NCI-H1048 (cell line): ENCODE measurements around the gene SPINK4.

Source experiments
- DNase-seq: peaks from one replicate; lab custom pipeline; 2025; lab: John Stamatoyannopoulos, UW

The SPINK4 gene

GRCh38 chr9:33229359-33230114 lies 10.4 kb upstream of the SPINK4 start:
- DNase-seq: no peak

DNA sequence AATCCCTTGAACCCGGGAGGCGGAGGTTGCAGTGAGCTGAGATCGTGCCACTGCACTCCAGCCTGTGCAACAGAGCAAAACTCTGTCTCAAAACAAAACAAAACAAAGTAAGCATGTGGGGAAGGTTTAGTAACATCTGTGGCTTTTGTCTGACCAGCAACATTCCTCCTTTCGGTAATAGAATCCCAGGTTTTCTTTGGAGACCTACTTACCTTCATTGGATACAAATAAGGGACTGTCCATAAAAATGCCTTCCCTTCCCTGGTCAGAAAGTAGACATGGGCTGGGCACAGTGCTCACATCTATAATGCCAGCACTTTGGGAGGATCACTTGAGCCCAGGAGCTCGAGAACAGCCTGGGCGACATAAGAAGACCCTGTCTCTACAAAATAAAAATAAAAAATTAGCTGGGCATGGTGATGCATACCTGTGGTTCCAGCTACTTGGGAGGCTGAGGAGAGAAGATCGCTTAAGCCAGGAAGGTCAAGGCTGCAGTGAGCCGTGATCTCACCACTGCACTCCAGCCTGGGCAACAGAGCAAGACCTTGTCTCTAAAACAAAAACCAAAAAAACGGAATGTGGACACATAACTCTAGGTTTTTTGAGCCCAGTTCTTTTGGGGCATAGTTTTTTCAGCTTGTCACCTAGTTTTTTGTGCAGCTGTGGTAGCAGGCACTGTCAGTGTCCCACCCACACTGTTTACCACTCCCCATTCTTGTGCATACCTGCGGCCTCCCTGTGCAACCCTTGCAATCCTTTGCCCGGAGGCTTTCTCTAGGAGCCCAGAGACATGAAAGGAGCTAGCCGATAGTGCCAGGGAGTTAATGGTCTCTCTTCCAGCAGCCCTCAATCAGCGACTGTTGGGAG lies 9.0 kb upstream of the SPINK4 start:
- no peak for DNase-seq

DNA sequence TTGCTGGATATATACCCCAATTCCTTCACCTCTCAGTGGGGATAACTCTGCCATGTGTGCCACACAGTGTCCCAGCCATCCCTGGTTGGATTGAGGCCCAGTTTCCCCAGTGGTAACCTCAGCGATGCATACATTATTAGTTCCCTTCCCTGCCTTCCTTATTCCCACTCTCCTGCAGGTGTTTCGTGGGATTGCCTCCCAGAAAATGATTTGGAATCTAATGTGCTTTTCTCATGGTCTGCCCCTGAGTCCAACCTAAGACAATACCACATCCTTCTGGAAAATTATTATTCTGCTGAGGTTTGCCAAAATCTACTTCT lies 8.4 kb upstream of the SPINK4 start:
- no peak for DNase-seq

DNA sequence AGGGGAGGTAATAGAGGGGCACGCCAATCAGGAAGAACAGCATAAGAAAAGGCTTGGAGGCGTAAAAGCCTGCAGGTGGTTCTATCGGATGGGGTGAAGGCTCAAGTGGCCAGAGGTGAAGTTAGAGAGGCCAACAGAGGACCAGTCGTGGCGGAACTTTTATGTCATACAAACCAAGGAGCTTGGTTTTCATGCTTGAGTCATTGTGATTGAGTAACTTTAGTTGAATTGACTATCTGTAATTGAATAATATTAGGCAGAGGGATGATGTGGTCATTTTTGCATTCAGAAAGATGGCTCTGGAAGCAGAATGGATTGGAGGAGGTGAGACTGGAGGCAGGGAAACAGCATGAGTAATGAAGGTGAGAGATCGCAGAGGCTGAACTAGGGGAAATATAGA lies 7.2 kb upstream of the SPINK4 start:
- no peak for DNase-seq

GRCh38 chr9:33233626-33234342 lies 6.2 kb upstream of the SPINK4 start:
- DNase-seq: no peak

DNA sequence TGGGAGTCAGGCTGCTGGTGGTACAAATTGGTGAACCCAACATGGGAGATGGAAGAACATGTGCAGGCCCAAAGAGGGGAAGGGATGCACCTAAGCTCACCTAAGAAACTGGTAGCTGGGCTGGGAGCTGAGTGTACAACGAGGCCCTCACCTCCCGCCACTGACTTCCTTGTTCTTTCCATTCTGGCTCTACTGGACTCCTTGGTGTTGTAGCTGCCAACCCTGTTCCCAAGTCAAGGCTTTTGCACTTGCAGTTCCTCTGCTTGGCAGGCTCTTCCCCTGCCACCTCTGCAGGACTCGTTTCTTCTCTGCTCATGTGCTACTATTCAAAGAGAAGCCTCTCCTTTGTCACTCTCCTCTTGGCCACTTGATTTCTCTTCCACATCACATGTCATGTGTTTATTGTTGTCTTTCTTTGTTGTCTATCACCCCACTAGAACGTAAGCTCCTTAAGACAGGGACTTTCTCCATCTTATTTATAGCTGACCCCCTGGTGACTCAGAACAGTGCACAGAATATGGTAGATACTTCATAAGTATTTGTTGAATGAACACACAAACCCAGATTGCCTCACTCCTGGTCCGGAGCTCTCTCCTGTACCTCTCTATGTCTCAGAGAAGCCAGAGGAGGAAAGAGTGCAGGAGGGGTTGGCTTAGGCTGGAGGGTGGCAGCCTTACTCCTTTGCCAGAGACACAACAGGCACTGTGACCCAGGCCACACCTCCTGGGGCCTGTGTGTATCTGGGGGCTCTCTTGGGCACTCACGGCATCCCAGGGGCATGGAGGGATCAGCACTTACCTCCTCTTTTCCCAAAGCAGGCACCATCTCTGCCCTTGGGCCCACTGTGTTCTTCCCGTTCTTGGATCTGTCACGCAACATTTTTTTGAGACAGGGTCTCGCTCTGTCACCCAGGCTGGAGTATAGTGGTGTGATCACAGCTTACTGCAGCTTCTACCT lies 5.2 kb upstream of the SPINK4 start:
- no peak for DNase-seq

DNA sequence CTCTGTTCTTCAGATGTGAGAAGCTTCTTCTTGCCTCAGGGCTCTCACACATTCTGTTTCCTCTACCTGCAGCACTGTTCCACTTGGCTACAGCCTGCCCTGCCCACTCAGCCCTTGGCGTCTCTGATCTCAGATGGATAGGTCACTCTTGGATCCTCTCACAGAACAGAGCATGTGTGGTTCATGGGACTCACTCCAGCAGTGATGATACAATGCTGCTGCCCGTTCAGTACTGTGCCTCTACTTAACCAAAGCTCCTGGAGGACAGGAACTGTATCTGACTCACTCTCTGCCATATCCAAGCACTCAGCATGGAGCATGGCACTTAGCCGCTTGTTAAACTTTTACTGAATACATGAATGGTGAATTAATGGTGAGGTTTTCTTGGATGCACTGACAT lies 3.4 kb upstream of the SPINK4 start:
- no peak for DNase-seq

GRCh38 chr9:33241298-33241697 lies 1.3 kb downstream of the SPINK4 start:
- no peak for DNase-seq

DNA sequence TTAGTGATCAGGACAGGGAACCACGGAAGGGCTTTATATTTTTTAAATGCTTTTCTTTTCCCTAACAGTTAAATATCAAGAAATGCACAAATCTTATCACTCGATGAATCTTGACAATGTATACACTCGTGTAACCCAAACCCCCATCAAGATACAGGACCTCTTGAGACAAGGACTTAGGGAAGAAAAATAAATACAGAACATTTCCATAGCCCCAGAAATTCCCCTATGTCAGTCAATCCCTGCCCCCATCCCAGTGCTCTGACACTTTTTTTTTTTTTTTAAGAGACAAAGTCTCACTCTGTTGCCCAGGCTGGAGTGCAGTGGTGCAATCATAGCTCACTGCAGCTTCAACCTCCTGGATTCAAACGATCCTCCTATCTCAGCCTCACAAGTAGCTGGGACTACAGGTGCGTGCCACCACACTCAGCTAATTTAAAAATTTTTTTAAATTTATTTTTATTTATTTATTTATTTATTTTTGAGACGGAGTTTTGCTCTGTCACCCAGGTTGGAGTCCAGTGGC lies 2.7 kb downstream of the SPINK4 start:
- DNase-seq: no peak

- DNase-seq: no peak
Measured at GRCh38 chr9:33244137-33244784, 4.3 kb downstream of the SPINK4 start.

DNA sequence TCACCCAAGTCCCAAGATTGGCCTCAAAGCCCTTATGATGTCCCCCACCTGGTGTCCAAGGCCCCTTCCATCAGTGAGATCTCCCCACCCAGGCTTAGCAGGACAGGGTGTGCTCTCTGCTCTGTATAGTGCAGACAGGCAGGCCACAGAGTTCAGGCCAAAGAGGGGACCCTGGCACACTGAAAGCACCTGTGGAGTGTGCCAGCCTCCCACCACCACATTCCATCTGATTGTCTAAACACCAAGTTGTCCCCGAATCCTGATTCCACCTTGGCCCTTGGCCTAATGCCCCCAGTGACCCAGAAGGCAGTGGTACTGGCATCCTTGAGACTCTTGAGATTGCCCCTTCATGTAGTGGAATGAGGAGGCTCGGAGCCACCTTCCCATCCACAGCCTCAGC lies 5.4 kb downstream of the SPINK4 start:
- DNase-seq: no peak

DNA sequence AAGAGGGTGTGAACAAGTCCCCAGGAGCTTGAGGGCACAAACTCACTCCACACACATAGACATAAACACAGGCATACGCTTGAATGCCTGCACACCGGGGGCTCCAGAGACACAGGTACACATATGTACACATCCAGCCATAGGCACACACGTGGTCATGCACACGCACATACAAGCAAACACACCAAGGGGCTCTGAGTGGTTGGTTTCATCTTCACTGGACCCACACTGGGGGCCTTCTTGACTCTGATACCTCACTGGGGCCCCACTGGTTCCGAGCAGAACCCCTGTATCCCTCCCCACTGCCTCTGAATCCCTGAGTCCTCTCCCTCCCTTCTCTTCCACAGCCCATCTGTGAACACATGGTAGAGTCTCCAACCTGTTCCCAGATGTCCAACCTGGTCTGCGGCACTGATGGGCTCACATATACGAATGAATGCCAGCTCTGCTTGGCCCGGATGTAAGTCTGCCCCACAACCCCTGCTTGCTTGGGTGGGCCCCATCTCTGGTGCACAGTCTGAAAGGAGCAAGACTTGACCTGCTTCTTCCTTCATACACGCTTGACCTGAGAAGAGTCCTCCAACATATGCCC lies 6.4 kb downstream of the SPINK4 start:
- no peak for DNase-seq

DNA sequence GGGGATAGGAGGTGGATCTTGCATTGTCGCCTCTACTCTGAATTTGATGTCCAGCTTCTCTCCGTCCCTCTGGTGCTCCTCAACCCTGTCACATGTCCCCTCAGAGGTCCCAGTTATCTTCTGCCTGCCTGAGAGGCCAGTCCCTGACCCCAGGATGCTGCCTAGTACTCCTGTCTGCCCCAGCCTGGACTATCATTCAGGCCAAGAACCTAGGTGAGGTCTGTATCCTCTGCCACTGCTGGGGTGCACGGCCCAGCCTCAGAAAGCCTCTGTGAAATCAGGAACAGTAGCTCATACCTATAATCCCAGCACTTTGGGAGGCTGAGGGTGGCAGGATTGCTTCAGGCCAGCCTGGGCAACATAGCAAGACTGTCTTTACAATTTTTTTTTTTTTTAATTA lies 8.6 kb downstream of the SPINK4 start:
- DNase-seq: no peak

- no peak for DNase-seq
Measured at GRCh38 chr9:33249087-33249658, 9.2 kb downstream of the SPINK4 start.

DNA sequence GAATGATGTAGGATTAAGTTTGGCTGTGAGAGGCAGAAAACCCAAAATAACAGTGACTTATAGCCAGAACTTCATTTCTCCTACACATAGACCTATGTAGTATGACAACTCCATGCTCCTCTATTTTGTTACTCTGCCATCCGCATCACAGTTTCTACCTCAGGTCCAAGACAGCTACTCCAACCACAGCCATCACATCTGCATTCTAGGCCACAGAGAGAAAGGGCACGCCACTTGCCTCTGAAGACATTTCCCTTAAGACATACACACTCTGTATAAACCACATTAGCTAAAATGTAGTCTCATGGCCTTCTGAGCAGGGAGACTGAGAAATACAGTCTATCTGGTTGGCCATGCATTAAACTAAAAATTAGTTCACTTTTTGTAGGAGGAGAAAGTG lies 10.0 kb downstream of the SPINK4 start:
- DNase-seq: no peak

DNA sequence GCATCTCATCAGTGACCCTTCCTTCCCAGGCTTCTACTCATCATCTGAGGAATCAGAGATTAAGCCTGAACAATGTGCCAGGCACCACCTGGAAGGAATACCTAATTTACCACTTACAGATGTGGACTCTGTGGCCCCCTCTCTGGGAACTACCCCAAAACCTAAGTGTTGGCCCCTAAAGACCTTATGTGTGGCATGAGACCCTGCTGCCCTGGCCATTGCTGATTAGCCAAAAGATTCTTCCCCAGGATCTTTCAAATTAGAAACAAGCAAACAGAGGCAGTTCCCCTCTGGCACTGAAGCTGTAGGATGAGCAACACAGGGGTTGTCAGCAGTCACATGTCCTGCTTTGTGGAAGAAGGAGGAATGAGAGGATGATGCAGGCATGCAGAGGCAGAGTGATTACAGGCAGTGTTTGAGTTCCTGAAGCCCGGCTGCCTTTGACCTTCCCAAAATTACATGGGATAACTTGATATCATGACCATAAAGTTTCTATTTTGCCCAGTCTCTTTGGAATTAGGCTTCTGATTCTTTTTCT lies 10.6 kb downstream of the SPINK4 start:
- no peak for DNase-seq

DNA sequence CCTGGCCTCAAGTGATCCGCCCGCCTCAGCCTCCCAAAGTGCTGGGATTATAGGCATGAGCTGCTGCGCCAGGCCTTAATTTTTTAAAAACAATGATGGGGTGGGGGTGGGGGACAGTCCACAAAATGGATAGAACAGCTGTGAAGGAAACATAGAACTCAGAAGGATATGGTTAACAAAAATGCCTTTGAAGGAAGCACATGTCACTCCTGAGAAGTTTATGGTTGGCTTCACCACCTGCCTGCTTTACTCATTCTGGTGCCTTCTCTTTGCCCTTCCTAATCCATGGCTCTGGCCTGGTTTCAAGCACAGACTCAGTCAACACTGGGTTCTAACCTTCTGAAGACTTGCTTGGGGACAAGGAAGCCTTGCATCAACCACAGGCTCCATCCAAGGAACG lies 14.2 kb downstream of the SPINK4 start:
- DNase-seq: no peak

GRCh38 chr9:33255014-33255413 lies 15.0 kb downstream of the SPINK4 start:
- DNase-seq: no peak

DNA sequence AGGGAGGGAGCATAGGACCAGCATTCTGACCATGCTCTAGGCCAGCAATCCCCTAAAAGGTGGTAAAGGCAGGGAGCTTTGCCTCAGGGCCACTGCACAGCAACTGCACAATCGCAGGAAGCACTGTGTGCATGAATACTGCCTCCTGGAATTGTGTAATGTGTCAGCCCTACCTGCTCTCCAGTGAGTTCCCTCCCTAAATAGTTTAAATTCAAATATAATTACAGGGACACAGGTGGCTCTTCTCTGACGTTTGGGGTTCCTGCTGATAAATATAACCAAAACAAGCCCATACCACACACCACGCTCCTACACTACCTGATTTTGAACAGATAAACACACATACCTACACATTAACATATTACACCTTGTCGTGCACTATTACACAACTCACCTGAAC lies 15.5 kb downstream of the SPINK4 start:
- DNase-seq: no peak

DNA sequence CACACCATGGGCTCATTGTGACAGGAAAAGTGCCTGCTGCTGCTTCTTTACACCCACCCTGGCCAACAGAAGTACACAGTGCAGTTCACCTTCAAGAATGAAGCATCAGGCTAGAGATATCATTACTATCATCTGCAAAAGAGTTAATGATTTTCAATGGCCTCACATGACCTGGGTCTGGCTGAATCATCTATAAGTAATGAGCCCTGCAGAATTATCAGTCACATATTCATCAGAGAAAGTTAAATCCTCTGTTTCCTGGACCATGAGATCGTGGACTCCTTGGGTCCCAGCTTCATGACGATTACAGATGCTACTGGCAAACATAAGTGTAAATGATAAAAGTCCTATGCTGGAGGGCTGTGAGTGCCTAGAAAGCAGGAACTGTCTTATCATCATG lies 16.3 kb downstream of the SPINK4 start:
- DNase-seq: no peak
